ENCODE measurements around the gene WSCD2.

WSCD2 gene

DNA sequence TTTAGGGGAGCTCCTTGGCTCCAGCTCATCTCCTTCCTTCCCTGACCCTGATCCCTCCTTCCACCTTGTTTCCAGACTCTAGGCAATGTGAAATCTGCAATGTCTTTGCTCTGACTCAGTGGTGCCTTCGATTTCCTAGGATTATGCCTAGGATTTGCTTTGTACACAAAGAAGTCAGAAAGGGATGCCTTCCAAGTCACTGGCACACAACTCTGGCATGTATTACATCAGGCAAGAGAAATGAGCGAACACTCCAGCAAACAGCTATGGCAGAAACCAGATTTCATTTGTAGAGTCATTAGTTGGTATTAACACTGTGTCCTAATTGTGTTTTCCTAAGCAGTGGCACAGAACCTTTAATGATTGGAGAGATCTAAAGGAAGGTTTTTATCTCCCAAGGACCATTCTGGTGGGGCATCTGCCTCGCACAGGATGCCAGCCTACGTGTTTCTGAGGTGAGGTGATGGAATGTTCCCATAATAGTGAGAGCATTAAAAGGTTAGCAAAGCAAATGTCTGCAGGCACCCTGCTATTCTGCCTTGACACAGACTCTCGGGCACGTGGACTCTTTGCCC is 84.9 kb downstream of the WSCD2 start:
- no peaks in the 10 kb centered on the region for H3K27me3 ChIP-seq (ENCODE audit: insufficient read depth, low read length, poor library complexity)
- no peak for ATAC-seq (ENCODE audit: insufficient read depth, low read depth)
- H3K36me3 ChIP-seq (ENCODE audit: insufficient read depth, low read length) = no peaks in the 10 kb centered on the region
- TF ChIP-seq EZH2 (IDR thresholded peaks at IDR 0.05; ENCODE audit: borderline replicate concordance, low read depth, low read length, severe bottlenecking) (no peak), CTCF (IDR thresholded peaks at IDR 0.05; ENCODE audit: borderline replicate concordance, extremely low read depth, low read length, poor library complexity, severe bottlenecking) (no peak)
- peaks cover 2% of the 10 kb centered on the region; the same call in 1 of the 2 replicates for H4K20me1 ChIP-seq (ENCODE audit: insufficient read depth, low read length)
- no peak overlapping the region for H3K27ac ChIP-seq (ENCODE audit: low read length)
- no peaks in the 10 kb centered on the region for H3K79me2 ChIP-seq (ENCODE audit: insufficient read depth, low read length)
- no peak overlapping the region for H3K9ac ChIP-seq (ENCODE audit: low read depth, low read length)
- H3K9me3 ChIP-seq (ENCODE audit: insufficient read depth, low read length, severe bottlenecking) = no peaks in the 10 kb centered on the region
- H3K4me2 ChIP-seq (ENCODE audit: insufficient read depth, low read length) = no peak overlapping the region
- H3K4me3 ChIP-seq (ENCODE audit: low read depth in 1 of 2, low read length in 2 of 2) = no peak overlapping the region
- no peak overlapping the region for H2AFZ ChIP-seq (ENCODE audit: low read depth, low read length)
- DNase-seq = no peak
- no peaks in the 10 kb centered on the region for H3K4me1 ChIP-seq (ENCODE audit: insufficient read depth, low read length)

DNA sequence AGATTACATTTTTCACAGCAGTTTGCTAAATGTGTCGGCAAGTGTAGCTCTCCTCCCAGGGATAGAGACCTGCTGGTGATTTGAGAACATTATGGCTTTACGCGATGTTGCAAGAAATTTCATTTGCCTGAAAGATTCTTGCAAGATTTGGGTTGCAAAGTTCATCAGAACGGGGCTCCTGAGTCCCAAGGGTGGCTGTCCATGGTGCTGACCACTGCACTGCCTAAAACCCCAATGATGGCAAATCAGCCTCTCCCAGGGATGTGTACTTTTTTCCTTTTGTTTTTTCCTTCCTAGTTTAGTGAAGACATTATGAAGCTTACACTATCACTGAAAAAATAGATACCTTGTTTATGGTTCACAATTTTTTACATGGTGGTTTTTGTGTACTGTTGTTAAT is 85.4 kb downstream of the WSCD2 start:
- Histone ChIP-seq H3K27me3 (ENCODE audit: insufficient read depth, low read length, poor library complexity) (no peaks in the 10 kb centered on the region), H3K4me1 (ENCODE audit: insufficient read depth, low read length) (no peaks in the 10 kb centered on the region), H3K27ac (ENCODE audit: low read length) (no peak overlapping the region), H3K9ac (ENCODE audit: low read depth, low read length) (no peak overlapping the region), H3K4me2 (ENCODE audit: insufficient read depth, low read length) (no peak overlapping the region), H3K79me2 (ENCODE audit: insufficient read depth, low read length) (no peaks in the 10 kb centered on the region), H3K4me3 (ENCODE audit: low read depth in 1 of 2, low read length in 2 of 2) (no peak overlapping the region), H3K9me3 (ENCODE audit: insufficient read depth, low read length, severe bottlenecking) (no peaks in the 10 kb centered on the region), H3K36me3 (ENCODE audit: insufficient read depth, low read length) (no peaks in the 10 kb centered on the region), H4K20me1 (ENCODE audit: insufficient read depth, low read length) (peaks cover 2% of the 10 kb centered on the region; the same call in 1 of the 2 replicates), H2AFZ (ENCODE audit: low read depth, low read length) (no peak overlapping the region)
- peak; percentile 53 for DNase-seq
- no peak for TF ChIP-seq CTCF (IDR thresholded peaks at IDR 0.05; ENCODE audit: borderline replicate concordance, extremely low read depth, low read length, poor library complexity, severe bottlenecking)
- no peak for TF ChIP-seq EZH2 (IDR thresholded peaks at IDR 0.05; ENCODE audit: borderline replicate concordance, low read depth, low read length, severe bottlenecking)
- peak; percentile 49; the same call in 1 of the 3 replicates for ATAC-seq (ENCODE audit: insufficient read depth, low read depth)

GRCh38 chr12:108215458-108215857 is 86.4 kb downstream of the WSCD2 start:
- ATAC-seq (ENCODE audit: insufficient read depth, low read depth) (no peak), DNase-seq (no peak)
- Histone ChIP-seq H4K20me1 (ENCODE audit: insufficient read depth, low read length) (peaks cover 2% of the 10 kb centered on the region; the same call in 1 of the 2 replicates), H3K9me3 (ENCODE audit: insufficient read depth, low read length, severe bottlenecking) (no peaks in the 10 kb centered on the region), H3K27me3 (ENCODE audit: insufficient read depth, low read length, poor library complexity) (no peaks in the 10 kb centered on the region), H3K4me3 (ENCODE audit: low read depth in 1 of 2, low read length in 2 of 2) (no peak overlapping the region), H3K79me2 (ENCODE audit: insufficient read depth, low read length) (no peaks in the 10 kb centered on the region), H2AFZ (ENCODE audit: low read depth, low read length) (no peak overlapping the region), H3K4me2 (ENCODE audit: insufficient read depth, low read length) (no peak overlapping the region), H3K27ac (ENCODE audit: low read length) (no peak overlapping the region), H3K9ac (ENCODE audit: low read depth, low read length) (no peak overlapping the region), H3K4me1 (ENCODE audit: insufficient read depth, low read length) (no peaks in the 10 kb centered on the region), H3K36me3 (ENCODE audit: insufficient read depth, low read length) (no peaks in the 10 kb centered on the region)
- TF ChIP-seq EZH2 (IDR thresholded peaks at IDR 0.05; ENCODE audit: borderline replicate concordance, low read depth, low read length, severe bottlenecking) (no peak), CTCF (IDR thresholded peaks at IDR 0.05; ENCODE audit: borderline replicate concordance, extremely low read depth, low read length, poor library complexity, severe bottlenecking) (no peak)
